GM12872 (cell line): ENCODE data around the gene CNTNAP5.

Source experiments
- TF ChIP-seq, protein P1 (sequence below): IDR thresholded peaks from 3 replicates; pipeline ENCODE4 v1.5.1; 2011; ENCODE audit warnings: low read depth, mild to moderate bottlenecking, low read length, moderate library complexity; ENCODE audit not compliant: insufficient read depth

Gene CNTNAP5

DNA sequence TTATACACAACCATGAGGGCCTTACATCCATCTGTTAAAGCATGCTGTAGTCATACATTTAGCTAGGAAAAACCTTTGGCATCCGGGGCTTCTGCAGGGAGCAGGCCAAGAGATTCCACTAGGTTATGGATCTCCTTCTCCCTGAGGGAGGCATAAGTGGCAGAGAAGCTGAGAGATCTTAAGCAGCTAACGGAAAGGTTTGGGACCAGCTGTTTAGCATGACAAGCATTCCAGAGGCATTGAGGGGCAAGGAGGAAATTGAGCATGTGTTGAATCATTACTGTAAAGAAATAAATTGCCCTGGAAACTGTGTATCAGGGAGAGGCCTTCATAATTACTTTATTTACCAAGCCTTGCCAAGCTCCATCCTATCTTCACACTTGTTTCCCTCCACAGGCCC is 643.1 kb downstream of the CNTNAP5 start:
- TF ChIP-seq, protein P1, sequence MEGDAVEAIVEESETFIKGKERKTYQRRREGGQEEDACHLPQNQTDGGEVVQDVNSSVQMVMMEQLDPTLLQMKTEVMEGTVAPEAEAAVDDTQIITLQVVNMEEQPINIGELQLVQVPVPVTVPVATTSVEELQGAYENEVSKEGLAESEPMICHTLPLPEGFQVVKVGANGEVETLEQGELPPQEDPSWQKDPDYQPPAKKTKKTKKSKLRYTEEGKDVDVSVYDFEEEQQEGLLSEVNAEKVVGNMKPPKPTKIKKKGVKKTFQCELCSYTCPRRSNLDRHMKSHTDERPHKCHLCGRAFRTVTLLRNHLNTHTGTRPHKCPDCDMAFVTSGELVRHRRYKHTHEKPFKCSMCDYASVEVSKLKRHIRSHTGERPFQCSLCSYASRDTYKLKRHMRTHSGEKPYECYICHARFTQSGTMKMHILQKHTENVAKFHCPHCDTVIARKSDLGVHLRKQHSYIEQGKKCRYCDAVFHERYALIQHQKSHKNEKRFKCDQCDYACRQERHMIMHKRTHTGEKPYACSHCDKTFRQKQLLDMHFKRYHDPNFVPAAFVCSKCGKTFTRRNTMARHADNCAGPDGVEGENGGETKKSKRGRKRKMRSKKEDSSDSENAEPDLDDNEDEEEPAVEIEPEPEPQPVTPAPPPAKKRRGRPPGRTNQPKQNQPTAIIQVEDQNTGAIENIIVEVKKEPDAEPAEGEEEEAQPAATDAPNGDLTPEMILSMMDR = no peak

DNA sequence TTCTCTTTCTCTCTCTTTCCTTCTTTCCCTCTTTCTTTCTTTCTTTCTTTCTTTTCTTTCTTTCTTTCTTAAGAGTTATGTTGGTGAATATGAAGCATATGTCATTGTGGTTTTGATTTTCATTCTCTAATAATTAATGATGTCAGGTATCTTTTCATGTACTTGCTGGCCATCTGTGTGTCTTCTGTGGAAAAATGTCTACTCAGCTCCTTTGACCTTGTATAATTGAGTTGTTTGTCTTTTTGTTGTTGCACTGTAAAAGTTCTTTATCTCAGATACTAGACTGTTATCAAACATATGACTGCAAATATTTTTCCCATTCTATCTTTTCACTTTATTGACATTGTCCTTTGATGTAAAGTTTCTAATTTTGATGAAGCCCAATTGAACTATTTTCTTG is 645.1 kb downstream of the CNTNAP5 start:
- TF ChIP-seq, protein P1 = no peak

DNA sequence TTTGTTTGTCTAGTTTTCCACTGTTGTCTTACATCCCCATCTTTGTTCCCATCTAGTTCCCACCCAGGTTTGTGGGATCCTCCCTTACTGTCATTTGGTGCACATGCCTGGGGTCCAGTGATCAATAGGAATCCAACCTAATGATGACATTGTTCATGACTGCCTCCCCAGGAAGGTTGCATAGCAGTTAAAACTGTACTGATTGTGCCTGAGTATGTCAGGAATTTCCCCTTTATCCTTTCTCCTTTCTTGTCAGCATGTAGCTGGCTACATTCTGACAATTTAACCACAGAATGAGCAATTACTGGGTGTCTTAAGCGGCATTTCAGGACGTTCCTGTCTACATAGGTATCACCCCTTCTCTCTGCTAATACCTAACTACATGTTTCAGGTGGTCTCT is 653.0 kb downstream of the CNTNAP5 start:
- TF ChIP-seq, protein P1 = no peak

DNA sequence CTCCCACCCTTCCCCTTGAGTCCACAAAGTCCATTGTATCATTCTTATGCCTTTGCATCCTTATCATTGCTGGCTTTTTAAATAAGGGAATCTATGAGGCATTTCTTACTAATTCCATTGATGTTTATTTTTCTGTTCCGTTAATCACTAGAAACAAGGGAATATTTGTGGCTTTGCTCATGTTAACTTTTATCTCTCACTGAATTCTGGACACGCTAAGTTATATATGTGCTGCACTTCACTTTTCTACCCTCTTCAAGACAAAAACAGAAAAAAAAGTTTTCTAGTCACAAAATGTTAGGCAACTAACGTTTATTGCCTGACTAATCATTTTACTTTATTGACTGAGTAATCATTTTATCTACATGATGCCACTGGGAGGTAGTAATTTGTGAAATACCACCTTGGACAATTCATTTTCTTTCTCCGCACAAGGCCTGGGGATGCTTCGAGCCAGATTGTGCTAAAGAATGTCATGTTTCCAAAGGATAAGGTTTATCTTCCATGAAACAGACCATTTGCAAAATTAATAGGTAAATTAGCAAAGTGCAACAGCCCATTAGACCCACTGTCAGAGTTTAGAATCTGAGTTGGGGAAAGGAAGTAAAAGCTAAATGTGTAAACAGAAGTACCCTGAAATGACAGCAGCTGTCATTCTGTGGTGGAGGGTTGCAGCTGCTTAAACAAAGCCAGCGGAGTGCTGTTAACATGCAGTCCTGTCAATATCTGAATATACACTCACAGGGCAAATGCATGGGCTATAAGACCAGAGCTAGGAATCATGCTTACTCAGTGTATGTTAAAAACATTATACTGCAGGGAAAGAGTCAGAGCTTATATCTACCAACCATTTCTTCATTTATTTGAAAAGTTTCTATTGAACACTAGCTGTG is 658.7 kb downstream of the CNTNAP5 start:
- TF ChIP-seq, protein P1 = no peak

DNA sequence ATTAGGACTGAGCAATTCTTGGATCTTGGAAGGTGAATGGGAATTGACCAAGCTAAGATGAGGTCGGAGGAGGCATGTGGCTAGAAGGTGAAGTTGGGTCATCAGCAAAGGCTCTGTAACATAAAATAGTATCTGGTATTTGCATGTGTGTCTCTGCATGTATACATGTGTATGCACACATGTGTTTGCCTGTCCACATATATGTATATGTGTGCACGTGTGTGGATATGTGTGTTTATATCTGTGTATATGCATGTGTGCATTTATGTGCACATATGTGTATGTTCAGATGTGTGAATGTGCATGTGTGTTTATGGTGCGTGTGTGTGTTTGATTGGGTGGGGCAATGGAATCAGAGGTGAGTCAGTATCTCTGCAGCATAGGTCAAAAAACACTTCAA is 664.3 kb downstream of the CNTNAP5 start:
- TF ChIP-seq, protein P1 = no peak

DNA sequence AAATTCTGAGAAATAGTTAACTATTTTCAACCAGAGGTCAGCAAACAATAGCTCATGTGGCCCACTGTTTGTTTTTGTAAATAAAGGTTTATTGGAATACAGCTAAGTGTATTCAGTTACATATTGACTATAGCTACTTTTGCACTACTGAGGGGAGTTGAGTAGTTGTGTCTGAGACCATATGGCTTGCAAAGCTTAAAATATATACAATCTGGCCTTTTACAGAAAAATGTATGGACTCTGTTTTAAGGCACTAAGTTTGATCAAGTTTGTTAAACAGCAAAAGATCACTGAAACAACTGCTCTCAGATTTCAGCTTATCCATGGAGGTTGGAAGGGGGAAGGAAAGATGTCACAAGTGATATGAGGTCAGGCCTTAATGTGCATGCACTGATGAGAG is 667.1 kb downstream of the CNTNAP5 start:
- TF ChIP-seq, protein P1 = no peak

DNA sequence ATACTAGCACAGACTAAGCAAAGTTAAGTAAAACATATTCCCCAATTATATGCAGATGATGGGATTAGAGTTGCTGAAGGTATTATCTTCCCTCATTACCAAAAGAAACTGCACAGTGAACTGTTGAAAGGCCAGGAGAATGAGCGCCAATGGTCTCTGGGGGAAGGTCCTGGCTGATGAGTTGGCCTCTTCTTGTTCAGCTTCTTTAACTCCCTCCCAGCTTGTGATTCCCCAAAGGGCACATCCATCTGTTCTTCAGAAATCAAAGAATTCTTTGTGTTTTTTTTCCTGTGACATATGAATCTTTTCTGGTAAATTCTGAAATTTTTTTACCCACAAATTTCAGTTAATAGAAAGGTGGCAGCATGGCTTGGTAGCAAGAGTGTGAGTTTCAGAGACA is 667.6 kb downstream of the CNTNAP5 start:
- TF ChIP-seq, protein P1 = no peak
